ENCODE results near the gene CRADD.

The CRADD gene

GRCh38 chr12:93713800-93714199, 36.6 kb downstream of the CRADD start:
- Histone ChIP-seq H3K27ac (peak overlapping the region; percentile 86), H3K9ac (no peak overlapping the region), H3K4me1 (peaks cover 32% of the 10 kb centered on the region), H3K4me3 (ENCODE audit: low read depth, low read length) (no peak overlapping the region), H3K36me3 (ENCODE audit: control insufficient read depth, insufficient read depth, low read length) (no peaks in the 10 kb centered on the region), H3K79me2 (peaks cover 49% of the 10 kb centered on the region), H2AFZ (peak overlapping the region; percentile 81), H3K27me3 (ENCODE audit: control insufficient read depth, insufficient read depth, low read length) (no peaks in the 10 kb centered on the region), H3K4me2 (ENCODE audit: low read length) (peak overlapping the region; percentile 20), H3K9me3 (ENCODE audit: control insufficient read depth, low read length) (no peaks in the 10 kb centered on the region)
- no peak for TF ChIP-seq CTCF (IDR thresholded peaks at IDR 0.05)

GRCh38 chr12:93714382-93714781, 37.2 kb downstream of the CRADD start:
- Histone ChIP-seq H3K4me2 (ENCODE audit: low read length) (no peak overlapping the region), H3K36me3 (ENCODE audit: control insufficient read depth, insufficient read depth, low read length) (no peaks in the 10 kb centered on the region), H3K4me3 (ENCODE audit: low read depth, low read length) (no peak overlapping the region), H3K9ac (no peak overlapping the region), H3K9me3 (ENCODE audit: control insufficient read depth, low read length) (no peaks in the 10 kb centered on the region), H3K4me1 (peaks cover 32% of the 10 kb centered on the region), H3K79me2 (peaks cover 47% of the 10 kb centered on the region), H2AFZ (peak overlapping the region; percentile 81), H3K27me3 (ENCODE audit: control insufficient read depth, insufficient read depth, low read length) (no peaks in the 10 kb centered on the region), H3K27ac (peak overlapping the region; percentile 86)
- no peak for TF ChIP-seq CTCF (IDR thresholded peaks at IDR 0.05)

GRCh38 chr12:93719710-93720109, 42.5 kb downstream of the CRADD start:
- H3K36me3 ChIP-seq (ENCODE audit: control insufficient read depth, insufficient read depth, low read length), result no peaks in the 10 kb centered on the region
- no peak overlapping the region for H3K9ac ChIP-seq
- no peak overlapping the region for H3K4me3 ChIP-seq (ENCODE audit: low read depth, low read length)
- peaks cover 55% of the 10 kb centered on the region for H3K79me2 ChIP-seq
- no peak overlapping the region for H3K27ac ChIP-seq
- peaks cover 4% of the 10 kb centered on the region for H3K4me1 ChIP-seq
- H3K27me3 ChIP-seq (ENCODE audit: control insufficient read depth, insufficient read depth, low read length), result no peaks in the 10 kb centered on the region
- H3K9me3 ChIP-seq (ENCODE audit: control insufficient read depth, low read length), result no peaks in the 10 kb centered on the region
- H3K4me2 ChIP-seq (ENCODE audit: low read length), result no peak overlapping the region
- TF ChIP-seq CTCF (IDR thresholded peaks at IDR 0.05), result no peak
- H2AFZ ChIP-seq, result no peak overlapping the region

- H3K4me2 ChIP-seq (ENCODE audit: low read length), result no peak overlapping the region
- H3K27me3 ChIP-seq (ENCODE audit: control insufficient read depth, insufficient read depth, low read length), result no peaks in the 10 kb centered on the region
- H3K4me3 ChIP-seq (ENCODE audit: low read depth, low read length), result no peak overlapping the region
- H3K4me1 ChIP-seq, result peaks cover 3% of the 10 kb centered on the region
- H3K79me2 ChIP-seq, result peaks cover 58% of the 10 kb centered on the region
- H3K36me3 ChIP-seq (ENCODE audit: control insufficient read depth, insufficient read depth, low read length), result no peaks in the 10 kb centered on the region
- H2AFZ ChIP-seq, result no peak overlapping the region
- H3K9ac ChIP-seq, result no peak overlapping the region
- H3K9me3 ChIP-seq (ENCODE audit: control insufficient read depth, low read length), result no peaks in the 10 kb centered on the region
- TF ChIP-seq CTCF (IDR thresholded peaks at IDR 0.05), result no peak
- no peak overlapping the region for H3K27ac ChIP-seq
These were observed 43.4 kb downstream of the CRADD start for GRCh38 chr12:93720559-93720958.

- no peaks in the 10 kb centered on the region for H3K9me3 ChIP-seq (ENCODE audit: control insufficient read depth, low read length)
- H2AFZ ChIP-seq, result no peak overlapping the region
- H3K27ac ChIP-seq, result no peak overlapping the region
- peaks cover 4% of the 10 kb centered on the region for H3K4me1 ChIP-seq
- no peak overlapping the region for H3K4me3 ChIP-seq (ENCODE audit: low read depth, low read length)
- H3K9ac ChIP-seq, result no peak overlapping the region
- H3K36me3 ChIP-seq (ENCODE audit: control insufficient read depth, insufficient read depth, low read length), result no peaks in the 10 kb centered on the region
- H3K79me2 ChIP-seq, result peaks cover 47% of the 10 kb centered on the region
- no peak overlapping the region for H3K4me2 ChIP-seq (ENCODE audit: low read length)
- no peaks in the 10 kb centered on the region for H3K27me3 ChIP-seq (ENCODE audit: control insufficient read depth, insufficient read depth, low read length)
- no peak for TF ChIP-seq CTCF (IDR thresholded peaks at IDR 0.05)
These were observed 45.0 kb downstream of the CRADD start for GRCh38 chr12:93722179-93722578.

Data from parathyroid adenoma (tissue), 2 donors.